Measurements from ENCODE around the gene IFI30.

Gene IFI30

GRCh38 chr19:18173054-18173571 lies 500 bp upstream of the IFI30 start:
- peak overlapping the region; percentile 69 for H3K27ac Mint-ChIP-seq
- no peaks in the 10 kb centered on the region for H3K27me3 Mint-ChIP-seq (ENCODE audit: low read depth)
- peaks cover 20% of the 10 kb centered on the region for H3K36me3 Mint-ChIP-seq (ENCODE audit: low read depth)
- no peaks in the 10 kb centered on the region for H3K9me3 Mint-ChIP-seq
- peak overlapping the region; percentile 90 for H3K4me3 Mint-ChIP-seq
- H3K4me1 Mint-ChIP-seq (ENCODE audit: low read depth), result peaks cover 23% of the 10 kb centered on the region

DNA sequence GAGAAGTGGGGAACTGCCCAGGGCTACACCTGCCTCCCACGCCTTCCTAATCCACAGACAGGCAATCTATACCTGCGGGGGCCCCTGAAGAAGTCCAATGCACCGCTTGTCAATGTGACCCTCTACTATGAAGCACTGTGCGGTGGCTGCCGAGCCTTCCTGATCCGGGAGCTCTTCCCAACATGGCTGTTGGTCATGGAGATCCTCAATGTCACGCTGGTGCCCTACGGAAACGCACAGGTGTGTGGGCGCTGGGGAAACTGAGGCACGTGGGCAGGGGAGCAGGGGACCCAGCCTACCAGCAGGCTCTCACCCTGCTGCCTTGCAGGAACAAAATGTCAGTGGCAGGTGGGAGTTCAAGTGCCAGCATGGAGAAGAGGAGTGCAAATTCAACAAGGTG lies 1.4 kb downstream of the IFI30 start:
- Mint-ChIP-seq H3K4me1 (ENCODE audit: low read depth) (peaks cover 21% of the 10 kb centered on the region), H3K36me3 (ENCODE audit: low read depth) (peaks cover 22% of the 10 kb centered on the region), H3K9me3 (no peaks in the 10 kb centered on the region), H3K27ac (no peak overlapping the region), H3K27me3 (ENCODE audit: low read depth) (no peaks in the 10 kb centered on the region), H3K4me3 (peak overlapping the region; percentile 90)

DNA sequence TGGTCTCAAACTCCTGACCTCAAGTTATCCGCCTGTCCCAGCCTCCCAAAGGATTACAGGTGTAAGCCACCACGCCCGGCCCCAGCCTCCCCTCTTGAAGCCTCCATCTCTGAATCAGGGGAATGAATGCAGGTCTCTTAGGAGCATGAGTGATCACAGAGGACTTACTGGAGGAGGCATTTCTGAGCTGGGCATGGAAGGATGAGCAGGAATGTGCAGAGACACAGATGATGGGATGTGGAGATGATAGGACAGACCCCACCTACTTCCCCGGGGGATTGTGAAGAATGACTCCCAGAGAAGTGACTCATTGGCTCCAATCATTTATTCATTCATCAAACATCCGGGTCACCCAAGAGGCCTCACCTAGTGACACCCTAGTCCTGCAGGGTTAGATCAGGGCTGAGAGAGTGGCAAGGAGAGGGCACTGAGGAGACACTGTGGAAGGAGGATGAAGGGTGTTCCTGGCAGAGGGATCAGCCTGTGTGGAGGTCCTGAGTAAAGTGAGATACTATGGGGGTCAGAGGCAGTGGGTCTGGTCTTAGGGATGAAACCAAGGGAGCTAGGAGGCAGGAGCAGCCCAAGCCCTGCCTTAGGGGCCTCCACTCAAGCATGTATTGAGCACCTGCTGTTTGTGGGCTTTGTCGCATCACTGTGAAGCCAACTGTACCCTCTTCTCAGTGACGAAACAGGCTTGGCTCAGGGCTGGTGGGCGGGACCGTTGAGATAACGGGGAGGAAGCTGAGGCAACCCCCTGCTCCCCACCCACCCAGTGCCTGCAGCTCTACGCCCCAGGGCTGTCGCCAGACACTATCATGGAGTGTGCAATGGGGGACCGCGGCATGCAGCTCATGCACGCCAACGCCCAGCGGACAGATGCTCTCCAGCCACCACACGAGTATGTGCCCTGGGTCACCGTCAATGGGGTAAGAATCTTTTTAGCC lies 3.0 kb downstream of the IFI30 start:
- Mint-ChIP-seq H3K36me3 (ENCODE audit: low read depth) (peaks cover 20% of the 10 kb centered on the region), H3K27me3 (ENCODE audit: low read depth) (no peaks in the 10 kb centered on the region), H3K9me3 (no peaks in the 10 kb centered on the region), H3K4me1 (ENCODE audit: low read depth) (peaks cover 22% of the 10 kb centered on the region), H3K27ac (no peak overlapping the region), H3K4me3 (peak overlapping the region; percentile 28)

DNA sequence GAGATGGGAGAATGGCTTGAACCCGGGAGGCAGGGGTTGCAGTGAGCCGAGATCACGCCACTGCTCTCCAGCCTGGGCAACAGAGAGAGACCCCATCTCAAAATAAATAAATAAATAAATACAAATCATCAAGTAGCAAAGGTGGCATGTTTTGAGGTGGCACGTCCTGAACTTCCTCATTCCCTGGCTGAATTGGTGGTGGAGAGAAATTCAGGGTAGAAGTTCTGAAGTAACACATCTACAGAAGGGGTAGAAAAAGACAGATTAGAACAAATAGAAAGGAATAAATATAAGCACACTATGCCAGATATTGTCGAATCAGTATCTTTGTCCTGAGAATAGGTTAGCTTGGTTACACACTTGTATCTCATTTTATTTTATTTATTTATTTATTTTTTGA lies 6.3 kb downstream of the IFI30 start:
- peaks cover 6% of the 10 kb centered on the region for H3K4me1 Mint-ChIP-seq (ENCODE audit: low read depth)
- H3K27ac Mint-ChIP-seq, result no peak overlapping the region
- H3K27me3 Mint-ChIP-seq (ENCODE audit: low read depth), result no peaks in the 10 kb centered on the region

GRCh38 chr19:18183529-18183928 lies 9.9 kb downstream of the IFI30 start:
- Mint-ChIP-seq H3K4me1 (ENCODE audit: low read depth) (peaks cover 1% of the 10 kb centered on the region), H3K27ac (no peak overlapping the region), H3K4me3 (no peak overlapping the region), H3K27me3 (ENCODE audit: low read depth) (no peaks in the 10 kb centered on the region), H3K9me3 (no peaks in the 10 kb centered on the region), H3K36me3 (ENCODE audit: low read depth) (peaks cover 2% of the 10 kb centered on the region)

More for the DNA sequence above, 6.3 kb downstream of the IFI30 start:
- Mint-ChIP-seq H3K4me3 (no peak overlapping the region), H3K36me3 (ENCODE audit: low read depth) (peaks cover 19% of the 10 kb centered on the region), H3K9me3 (no peaks in the 10 kb centered on the region)

- no peak overlapping the region for H3K27ac Mint-ChIP-seq
- H3K36me3 Mint-ChIP-seq (ENCODE audit: low read depth), result no peaks in the 10 kb centered on the region
- no peak overlapping the region for H3K4me3 Mint-ChIP-seq
- H3K9me3 Mint-ChIP-seq, result no peaks in the 10 kb centered on the region
- H3K27me3 Mint-ChIP-seq (ENCODE audit: low read depth), result no peaks in the 10 kb centered on the region
- no peaks in the 10 kb centered on the region for H3K4me1 Mint-ChIP-seq (ENCODE audit: low read depth)
Measured at GRCh38 chr19:18185538-18185937, 11.9 kb downstream of the IFI30 start.

GRCh38 chr19:18190278-18190677 lies 16.7 kb downstream of the IFI30 start:
- no peak overlapping the region for H3K4me3 Mint-ChIP-seq
- H3K36me3 Mint-ChIP-seq (ENCODE audit: low read depth), result no peaks in the 10 kb centered on the region
- no peaks in the 10 kb centered on the region for H3K27me3 Mint-ChIP-seq (ENCODE audit: low read depth)
- no peaks in the 10 kb centered on the region for H3K9me3 Mint-ChIP-seq
- peaks cover 22% of the 10 kb centered on the region for H3K4me1 Mint-ChIP-seq (ENCODE audit: low read depth)
- no peak overlapping the region for H3K27ac Mint-ChIP-seq

GRCh38 chr19:18191640-18192062 lies 18.0 kb downstream of the IFI30 start:
- Mint-ChIP-seq H3K9me3 (no peaks in the 10 kb centered on the region), H3K36me3 (ENCODE audit: low read depth) (no peaks in the 10 kb centered on the region), H3K4me1 (ENCODE audit: low read depth) (peaks cover 22% of the 10 kb centered on the region), H3K27me3 (ENCODE audit: low read depth) (no peaks in the 10 kb centered on the region), H3K4me3 (peak overlapping the region; percentile 83), H3K27ac (peak overlapping the region; percentile 89)

- H3K27ac Mint-ChIP-seq, result peak within 1 kb of the TSS; percentile 89
- H3K36me3 Mint-ChIP-seq (ENCODE audit: low read depth), result no peaks in the 10 kb centered on the region
- H3K4me3 Mint-ChIP-seq, result peak within 1 kb of the TSS; percentile 83
Measured at GRCh38 chr19:18192673-18193387, 19.2 kb downstream of the IFI30 start, which contains the start of gene MPV17L2. Gene MPV17L2 (plus strand): TSS chr19:18193218. CDS start chr19:18193282, 64 bp downstream.

GRCh38 chr19:18193388-18194180 lies 20.0 kb downstream of the IFI30 start:
- Mint-ChIP-seq H3K36me3 (ENCODE audit: low read depth) (peaks cover 7% of the 10 kb centered on the region), H3K27me3 (ENCODE audit: low read depth) (no peaks in the 10 kb centered on the region), H3K27ac (peak overlapping the region; percentile 89), H3K4me3 (peak overlapping the region; percentile 83), H3K9me3 (no peaks in the 10 kb centered on the region), H3K4me1 (ENCODE audit: low read depth) (peaks cover 22% of the 10 kb centered on the region)

More at GRCh38 chr19:18192673-18193387, 19.2 kb downstream of the IFI30 start, which contains the start of gene MPV17L2:
- Mint-ChIP-seq H3K9me3 (no peaks in the 10 kb centered on the region), H3K27me3 (ENCODE audit: low read depth) (no peaks in the 10 kb centered on the region), H3K4me1 (ENCODE audit: low read depth) (peaks cover 22% of the 10 kb centered on the region)

DNA sequence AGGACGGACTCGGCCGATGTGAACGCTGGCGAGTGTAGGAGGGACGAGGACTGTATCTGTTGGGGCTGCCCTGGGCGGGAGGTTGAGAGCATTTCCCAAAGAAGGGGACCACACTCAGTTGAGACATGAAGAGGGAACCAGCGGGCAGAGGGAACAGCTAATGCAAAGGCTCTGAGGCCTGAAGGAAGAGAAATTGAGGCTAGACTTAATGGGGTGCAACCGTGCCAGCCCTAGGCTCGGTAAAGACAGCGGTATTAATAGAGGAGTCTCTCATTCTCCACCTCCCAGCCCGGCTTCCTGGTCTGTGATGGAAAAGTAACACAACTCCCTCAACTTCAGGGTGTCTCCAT lies 20.5 kb downstream of the IFI30 start:
- Mint-ChIP-seq H3K4me3 (peak overlapping the region; percentile 83), H3K27ac (peak overlapping the region; percentile 65), H3K9me3 (no peaks in the 10 kb centered on the region), H3K4me1 (ENCODE audit: low read depth) (peaks cover 22% of the 10 kb centered on the region), H3K36me3 (ENCODE audit: low read depth) (peaks cover 12% of the 10 kb centered on the region), H3K27me3 (ENCODE audit: low read depth) (no peaks in the 10 kb centered on the region)

- Mint-ChIP-seq H3K36me3 (ENCODE audit: low read depth) (peaks cover 12% of the 10 kb centered on the region), H3K9me3 (no peaks in the 10 kb centered on the region), H3K4me1 (ENCODE audit: low read depth) (peaks cover 22% of the 10 kb centered on the region), H3K4me3 (peak overlapping the region; percentile 83), H3K27ac (peak overlapping the region; percentile 65), H3K27me3 (ENCODE audit: low read depth) (no peaks in the 10 kb centered on the region)
Measured at GRCh38 chr19:18194554-18195238, 21.1 kb downstream of the IFI30 start.

DNA sequence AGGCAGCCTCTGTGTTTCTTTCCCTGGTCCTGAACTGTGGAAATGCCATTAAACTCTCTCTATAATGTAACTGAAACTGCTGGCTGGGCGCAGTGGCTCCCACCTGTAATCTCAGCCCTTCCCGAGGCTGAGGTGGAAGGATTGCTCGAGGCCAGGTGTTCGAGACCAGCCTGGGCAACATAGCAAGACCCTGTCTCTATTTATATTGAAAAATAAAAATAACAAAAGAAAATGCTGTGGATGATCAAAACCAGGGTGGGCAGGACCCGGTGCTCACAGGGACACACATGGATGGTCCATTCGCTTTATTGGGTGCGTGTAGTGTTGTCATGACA lies 22.9 kb downstream of the IFI30 start:
- no peak overlapping the region for H3K4me3 Mint-ChIP-seq
- H3K4me1 Mint-ChIP-seq (ENCODE audit: low read depth), result peaks cover 22% of the 10 kb centered on the region
- H3K9me3 Mint-ChIP-seq, result no peaks in the 10 kb centered on the region
- H3K36me3 Mint-ChIP-seq (ENCODE audit: low read depth), result peaks cover 18% of the 10 kb centered on the region
- H3K27me3 Mint-ChIP-seq (ENCODE audit: low read depth), result no peaks in the 10 kb centered on the region
- H3K27ac Mint-ChIP-seq, result no peak overlapping the region

- Mint-ChIP-seq H3K9me3 (no peaks in the 10 kb centered on the region), H3K36me3 (ENCODE audit: low read depth) (peaks cover 23% of the 10 kb centered on the region)
Measured at GRCh38 chr19:18197306-18197705, 23.7 kb downstream of the IFI30 start.

More at GRCh38 chr19:18197306-18197705, 23.7 kb downstream of the IFI30 start:
- peaks cover 19% of the 10 kb centered on the region for H3K4me1 Mint-ChIP-seq (ENCODE audit: low read depth)
- no peaks in the 10 kb centered on the region for H3K27me3 Mint-ChIP-seq (ENCODE audit: low read depth)
- no peak overlapping the region for H3K4me3 Mint-ChIP-seq
- no peak overlapping the region for H3K27ac Mint-ChIP-seq
